Suprapubic skin (tissue), 3 donors: ENCODE results near the gene VAV1.

Source experiments
- CTCF ChIP-seq, 2 donors: fragments of 200-600 bp in 1 of 2; fragments of 450-650 bp in 1 of 2; sonication (generic) in 1 of 2; IDR thresholded peaks; one replicate each; pipeline ENCODE4 v1.5.1; 2016 to 2019; ENCODE audit warnings: antibody characterized with exemption in 2 of 2, mild to moderate bottlenecking in 1 of 2, moderate library complexity in 1 of 2
- POLR2AphosphoS5 ChIP-seq, 3 donors: sonication (generic); formaldehyde crosslinking; IDR thresholded peaks; one replicate each; pipeline ENCODE4 v1.6.1; 2017; ENCODE audit warnings: antibody characterized with exemption in 3 of 3

DNA sequence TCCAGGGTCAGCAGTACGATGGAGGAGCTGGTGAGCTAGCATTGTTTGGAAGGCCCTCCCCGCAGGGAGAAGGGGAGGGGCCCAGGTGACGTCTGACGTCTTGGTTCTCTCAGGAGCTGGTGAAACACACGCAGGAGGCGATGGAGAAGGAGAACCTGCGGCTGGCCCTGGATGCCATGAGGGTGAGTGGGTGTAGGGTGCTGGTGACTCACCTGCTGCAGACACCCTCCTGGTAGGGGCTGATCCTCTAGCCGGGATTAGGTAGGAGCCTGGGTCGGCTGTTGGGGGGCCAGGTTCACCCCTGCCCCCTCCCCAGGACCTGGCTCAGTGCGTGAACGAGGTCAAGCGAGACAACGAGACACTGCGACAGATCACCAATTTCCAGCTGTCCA, 55.8 kb downstream of the VAV1 start:
- no peak for TF ChIP-seq CTCF (IDR thresholded peaks at IDR 0.05)
- TF ChIP-seq POLR2AphosphoS5 (IDR thresholded peaks at IDR 0.05), result no peak
